ENCODE measurements around the gene DCXR.

- TF ChIP-seq EZH2 (IDR thresholded peaks at IDR 0.05; ENCODE audit: insufficient read depth, poor library complexity, severe bottlenecking) (no peak), EZH2phosphoT487 (IDR thresholded peaks at IDR 0.05; ENCODE audit: insufficient read depth, low read depth) (no peak)
Observed at GRCh38 chr17:82031885-82032627, 5.4 kb downstream of the DCXR start.
